Measurements from ENCODE around the gene IFNL1. TPM values are rescaled to one million over a fixed set of nuclear protein-coding genes. Genes with fewer than 3 reads are reported as not detected.

The IFNL1 gene
- total and polyA plus RNA-seq, 2 donors (not counting 1 experiment from before 2014, with no cell fraction given): not detected

DNA sequence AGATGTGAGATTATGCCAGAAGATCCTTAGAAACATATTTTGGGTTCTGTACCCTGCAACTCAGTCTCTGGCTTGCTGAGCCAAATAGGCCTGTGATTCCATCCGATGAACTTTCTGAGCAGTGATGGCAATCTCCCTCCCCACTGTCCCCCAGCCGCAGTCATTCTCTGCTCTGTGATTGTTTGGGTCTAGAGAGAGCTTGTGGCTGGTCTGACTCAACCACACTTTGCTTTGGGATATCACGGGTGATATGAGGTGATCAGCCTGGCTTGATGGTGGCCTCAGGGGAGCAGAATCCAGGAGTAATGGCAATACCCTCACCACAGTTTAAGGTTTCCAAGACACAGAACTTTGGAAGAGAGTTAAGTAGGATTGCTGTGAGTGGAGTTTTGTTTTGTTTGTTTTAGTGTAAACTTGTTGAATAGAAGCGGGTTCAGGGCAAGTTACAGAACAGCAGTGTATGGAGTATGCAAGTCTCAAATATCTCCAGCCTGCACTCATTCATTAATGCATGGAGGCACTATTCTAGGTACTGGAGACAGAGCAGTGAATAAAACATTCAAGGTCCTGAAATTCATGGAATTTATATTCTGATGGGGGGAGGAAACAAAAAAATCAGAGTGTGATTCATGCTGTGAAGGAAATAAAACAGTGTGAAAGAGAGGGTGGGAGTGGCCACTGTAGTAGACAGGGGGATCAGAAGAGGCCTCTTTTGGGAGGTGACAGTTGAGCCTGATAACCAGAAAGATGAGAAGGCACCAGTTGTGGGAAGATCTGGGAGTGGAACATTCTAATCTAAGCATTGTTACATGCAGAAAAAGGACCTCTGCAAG, 51.3 kb downstream of the IFNL1 start:
- Histone ChIP-seq H3K36me3 (replicated peaks in 1 of 2; ENCODE audit: control extremely low read depth in 1 of 2, control insufficient read depth in 1 of 2, extremely low read depth in 1 of 2, insufficient read depth in 2 of 2, low read length in 1 of 2) (peaks cover 0 to 48% of the 10 kb centered on the region in 2 experiments), H2AFZ (ENCODE audit: insufficient read depth, low read depth, low read length, poor library complexity, severe bottlenecking) (no peak overlapping the region), H3K4me2 (replicated peaks; ENCODE audit: low read depth, low read length, poor library complexity, severe bottlenecking) (no peak overlapping the region), H3K4me3 (ENCODE audit: control extremely low read depth in 1 of 5, extremely low read depth in 1 of 5, insufficient read depth in 1 of 5, low read depth in 2 of 5, low read length in 4 of 5) (no peak overlapping the region), H3K9ac (ENCODE audit: low read length) (no peak overlapping the region), H3K79me2 (ENCODE audit: control insufficient read depth, insufficient read depth, low read length) (peaks cover 74% of the 10 kb centered on the region), H4K20me1 (ENCODE audit: control insufficient read depth, insufficient read depth, low read length, poor library complexity, severe bottlenecking) (peaks cover 39% of the 10 kb centered on the region), H3K9me3 (ENCODE audit: control extremely low read depth in 1 of 3, control insufficient read depth in 2 of 3, insufficient read depth in 1 of 3, low read length in 2 of 3) (no peaks in the 10 kb centered on the region), H3K27ac (ENCODE audit: low read length in 2 of 2) (no peak overlapping the region), H3K4me1 (ENCODE audit: control insufficient read depth in 2 of 2, insufficient read depth in 2 of 2, low read length in 2 of 2) (peaks cover 21 to 33% of the 10 kb centered on the region in 2 donors), H3K27me3 (replicated peaks in 1 of 4; ENCODE audit: control extremely low read depth in 1 of 4, control insufficient read depth in 3 of 4, insufficient read depth in 4 of 4, low read length in 3 of 4) (no peaks in the 10 kb centered on the region)
- intact Hi-C loops (cut with micrococcal nuclease): no loop called here
- Mint-ChIP-seq H3K9me3 (ENCODE audit: insufficient read depth) (no peaks in the 10 kb centered on the region), H3K27me3 (no peaks in the 10 kb centered on the region), H3K4me3 (no peak overlapping the region), H3K27ac (no peak overlapping the region), H3K4me1 (peaks cover 66% of the 10 kb centered on the region)
- DNase-seq (no peak), ATAC-seq (ENCODE audit: low read depth) (no peak)
- ChIA-PET CTCF (interaction anchor here (1.1 kb wide), 1 partner anchor 152 kb away, joined by 3 read pairs; no protein-coding TSS in a partner anchor), POLR2A (no interaction called here)
- WGBS (ENCODE audit: insufficient coverage): 100% methylated on average over 2 of the region's 4 CpGs
- TF ChIP-seq, protein P1, sequence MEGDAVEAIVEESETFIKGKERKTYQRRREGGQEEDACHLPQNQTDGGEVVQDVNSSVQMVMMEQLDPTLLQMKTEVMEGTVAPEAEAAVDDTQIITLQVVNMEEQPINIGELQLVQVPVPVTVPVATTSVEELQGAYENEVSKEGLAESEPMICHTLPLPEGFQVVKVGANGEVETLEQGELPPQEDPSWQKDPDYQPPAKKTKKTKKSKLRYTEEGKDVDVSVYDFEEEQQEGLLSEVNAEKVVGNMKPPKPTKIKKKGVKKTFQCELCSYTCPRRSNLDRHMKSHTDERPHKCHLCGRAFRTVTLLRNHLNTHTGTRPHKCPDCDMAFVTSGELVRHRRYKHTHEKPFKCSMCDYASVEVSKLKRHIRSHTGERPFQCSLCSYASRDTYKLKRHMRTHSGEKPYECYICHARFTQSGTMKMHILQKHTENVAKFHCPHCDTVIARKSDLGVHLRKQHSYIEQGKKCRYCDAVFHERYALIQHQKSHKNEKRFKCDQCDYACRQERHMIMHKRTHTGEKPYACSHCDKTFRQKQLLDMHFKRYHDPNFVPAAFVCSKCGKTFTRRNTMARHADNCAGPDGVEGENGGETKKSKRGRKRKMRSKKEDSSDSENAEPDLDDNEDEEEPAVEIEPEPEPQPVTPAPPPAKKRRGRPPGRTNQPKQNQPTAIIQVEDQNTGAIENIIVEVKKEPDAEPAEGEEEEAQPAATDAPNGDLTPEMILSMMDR (IDR thresholded peaks at IDR 0.05): no peak
- no peak for TF ChIP-seq EZH2 (IDR thresholded peaks at IDR 0.05; ENCODE audit: borderline replicate concordance, insufficient read depth, low read depth, low read length, poor library complexity, severe bottlenecking)

Small RNAs within 50 kb of the gene (small RNA-seq; reads per million reads assigned to genes)
- gene AC011445.2 (ENCODE audit: insufficient read length, low read depth, low replicate concordance): not detected

Other genes with a start within 250 kb of the IFNL1 start
- gene ACP7, start 212.0 kb upstream of the IFNL1 start, total RNA-seq: not detected in 2 replicates
- not detected in 2 replicates for gene ACP7, start 212.0 kb upstream of the IFNL1 start, polyA plus RNA-seq
- 13.6 and 23.3 TPM in 2 replicates for gene PAK4, start 170.6 kb upstream of the IFNL1 start, total RNA-seq
- 12.0 and 13.3 TPM in 2 replicates for gene PAK4, start 170.6 kb upstream of the IFNL1 start, polyA plus RNA-seq
- not detected in 2 replicates for gene NCCRP1, start 99.4 kb upstream of the IFNL1 start, total RNA-seq
- 0.04 and 0.10 TPM in 2 replicates for gene NCCRP1, start 99.4 kb upstream of the IFNL1 start, polyA plus RNA-seq
- gene SYCN, start 92.1 kb upstream of the IFNL1 start, total RNA-seq: not detected in 2 replicates
- gene SYCN, start 92.1 kb upstream of the IFNL1 start, polyA plus RNA-seq: not detected in 2 replicates
- not detected in 2 replicates for gene IFNL3, start 51.4 kb upstream of the IFNL1 start, total RNA-seq
- not detected in 2 replicates for gene IFNL3, start 51.4 kb upstream of the IFNL1 start, polyA plus RNA-seq
- not detected in 2 replicates for gene IFNL4, start 47.6 kb upstream of the IFNL1 start, total RNA-seq
- not detected in 2 replicates for gene IFNL4, start 47.6 kb upstream of the IFNL1 start, polyA plus RNA-seq
- gene IFNL2, start 28.0 kb upstream of the IFNL1 start, total RNA-seq: not detected in 2 replicates
- gene IFNL2, start 28.0 kb upstream of the IFNL1 start, polyA plus RNA-seq: not detected in 2 replicates
- 1.0 and 1.7 TPM in 2 replicates for gene LRFN1, start 24.5 kb downstream of the IFNL1 start, total RNA-seq
- gene LRFN1, start 24.5 kb downstream of the IFNL1 start, polyA plus RNA-seq: 1.8 and 2.9 TPM in 2 replicates
- 169 and 176 TPM in 2 replicates for gene GMFG, start 39.6 kb downstream of the IFNL1 start, total RNA-seq
- gene GMFG, start 39.6 kb downstream of the IFNL1 start, polyA plus RNA-seq: 161 and 174 TPM in 2 replicates
- gene SAMD4B, start 46.0 kb downstream of the IFNL1 start, total RNA-seq: 90.0 and 96.1 TPM in 2 replicates
- gene SAMD4B, start 46.0 kb downstream of the IFNL1 start, polyA plus RNA-seq: 62.9 and 87.3 TPM in 2 replicates
- gene PAF1, start 94.7 kb downstream of the IFNL1 start, total RNA-seq: 54.6 and 59.9 TPM in 2 replicates
- 387 and 819 TPM in 2 replicates for gene PAF1, start 94.7 kb downstream of the IFNL1 start, polyA plus RNA-seq
- 47.5 and 53.0 TPM in 2 replicates for gene MED29, start 95.0 kb downstream of the IFNL1 start, total RNA-seq
- 33.0 and 36.3 TPM in 2 replicates for gene MED29, start 95.0 kb downstream of the IFNL1 start, polyA plus RNA-seq
- 252 and 260 TPM in 2 replicates for gene ZFP36, start 110.4 kb downstream of the IFNL1 start, total RNA-seq
- 1,123 and 1,633 TPM in 2 replicates for gene ZFP36, start 110.4 kb downstream of the IFNL1 start, polyA plus RNA-seq
- 154 and 167 TPM in 2 replicates for gene PLEKHG2, start 116.3 kb downstream of the IFNL1 start, total RNA-seq
- 27.0 and 32.3 TPM in 2 replicates for gene PLEKHG2, start 116.3 kb downstream of the IFNL1 start, polyA plus RNA-seq
- 3,766 and 3,910 TPM in 2 replicates for gene RPS16, start 139.5 kb downstream of the IFNL1 start, total RNA-seq
- 5,199 and 6,448 TPM in 2 replicates for gene RPS16, start 139.5 kb downstream of the IFNL1 start, polyA plus RNA-seq
- gene SUPT5H, start 149.2 kb downstream of the IFNL1 start, total RNA-seq: 195 and 203 TPM in 2 replicates
- gene SUPT5H, start 149.2 kb downstream of the IFNL1 start, polyA plus RNA-seq: 119 and 197 TPM in 2 replicates
- 52.3 and 55.3 TPM in 2 replicates for gene TIMM50, start 184.4 kb downstream of the IFNL1 start, total RNA-seq
- 25.7 and 27.9 TPM in 2 replicates for gene TIMM50, start 184.4 kb downstream of the IFNL1 start, polyA plus RNA-seq
- gene DLL3, start 202.5 kb downstream of the IFNL1 start, total RNA-seq: 0.41 and 1.1 TPM in 2 replicates
- 0.30 and 0.46 TPM in 2 replicates for gene DLL3, start 202.5 kb downstream of the IFNL1 start, polyA plus RNA-seq
- gene SELENOV, start 218.7 kb downstream of the IFNL1 start, total RNA-seq: not detected in 2 replicates
- gene SELENOV, start 218.7 kb downstream of the IFNL1 start, polyA plus RNA-seq: not detected in 2 replicates
- gene EID2B, start 236.4 kb downstream of the IFNL1 start, total RNA-seq: 6.0 and 7.6 TPM in 2 replicates
- gene EID2B, start 236.4 kb downstream of the IFNL1 start, polyA plus RNA-seq: 2.1 and 3.0 TPM in 2 replicates
- gene EID2, start 243.8 kb downstream of the IFNL1 start, total RNA-seq: 13.8 and 14.1 TPM in 2 replicates
- gene EID2, start 243.8 kb downstream of the IFNL1 start, polyA plus RNA-seq: 5.2 and 6.2 TPM in 2 replicates

Data from B cell (primary cell).